Stimulated activated CD8-positive, alpha-beta memory T cell treated with anti-CD3 and anti-CD28 coated beads, Interleukin-15, amount 100 ng/mL, for 1 hour (primary cell): ENCODE measurements around the gene SLC1A5.

ENCODE experiments used
- DNase-seq: peaks from one replicate; pipeline ENCODE4 v3.0.0-alpha.2; 2020; ENCODE audit warnings: low read depth

Gene SLC1A5

GRCh38 chr19:46725036-46725820 is 63.2 kb downstream of the SLC1A5 start:
- DNase-seq, result no peak
